Measurements from ENCODE around the gene TNFSF4.

DNA sequence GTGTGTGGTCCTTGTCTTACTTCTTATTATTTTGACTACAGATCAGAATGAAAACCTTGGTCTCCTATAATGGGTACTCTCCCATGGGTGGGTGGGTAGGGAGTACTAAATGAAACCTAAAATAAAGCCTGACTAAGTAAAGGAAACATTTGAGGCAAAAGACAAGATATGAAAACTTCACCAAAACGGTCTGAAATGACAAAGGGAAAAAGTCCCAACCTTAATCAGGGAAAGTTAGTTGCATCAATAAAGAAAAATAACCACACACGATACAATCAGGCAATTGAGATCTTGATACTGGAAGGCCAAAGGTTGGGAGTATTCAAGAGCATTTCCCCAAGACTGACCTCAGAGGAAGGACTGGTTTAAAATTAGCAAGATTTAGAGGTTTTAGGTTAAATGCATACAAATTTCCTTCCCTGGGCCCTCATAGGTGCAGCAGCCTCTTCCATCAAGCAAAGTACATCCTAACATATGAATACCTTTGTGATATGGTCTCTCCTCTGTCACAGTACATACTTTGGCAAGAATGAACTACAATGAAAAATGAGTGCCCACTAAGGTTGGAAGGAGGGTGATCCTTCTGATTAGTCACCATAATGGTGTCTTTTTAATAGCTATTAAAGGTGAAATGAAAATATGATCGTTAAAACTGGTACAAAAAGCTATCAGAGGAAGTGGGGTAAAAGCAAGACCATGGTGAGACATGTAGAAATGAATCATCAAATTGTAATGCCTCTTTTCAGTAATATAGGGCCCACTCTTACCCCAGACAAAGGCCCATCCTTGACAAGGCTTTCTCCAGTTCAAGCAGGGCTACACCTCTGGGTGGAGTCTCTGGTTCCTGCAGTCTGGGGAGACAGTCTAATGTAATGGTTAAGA, 15.3 kb upstream of the TNFSF4 start:
- TF ChIP-seq, protein P1, sequence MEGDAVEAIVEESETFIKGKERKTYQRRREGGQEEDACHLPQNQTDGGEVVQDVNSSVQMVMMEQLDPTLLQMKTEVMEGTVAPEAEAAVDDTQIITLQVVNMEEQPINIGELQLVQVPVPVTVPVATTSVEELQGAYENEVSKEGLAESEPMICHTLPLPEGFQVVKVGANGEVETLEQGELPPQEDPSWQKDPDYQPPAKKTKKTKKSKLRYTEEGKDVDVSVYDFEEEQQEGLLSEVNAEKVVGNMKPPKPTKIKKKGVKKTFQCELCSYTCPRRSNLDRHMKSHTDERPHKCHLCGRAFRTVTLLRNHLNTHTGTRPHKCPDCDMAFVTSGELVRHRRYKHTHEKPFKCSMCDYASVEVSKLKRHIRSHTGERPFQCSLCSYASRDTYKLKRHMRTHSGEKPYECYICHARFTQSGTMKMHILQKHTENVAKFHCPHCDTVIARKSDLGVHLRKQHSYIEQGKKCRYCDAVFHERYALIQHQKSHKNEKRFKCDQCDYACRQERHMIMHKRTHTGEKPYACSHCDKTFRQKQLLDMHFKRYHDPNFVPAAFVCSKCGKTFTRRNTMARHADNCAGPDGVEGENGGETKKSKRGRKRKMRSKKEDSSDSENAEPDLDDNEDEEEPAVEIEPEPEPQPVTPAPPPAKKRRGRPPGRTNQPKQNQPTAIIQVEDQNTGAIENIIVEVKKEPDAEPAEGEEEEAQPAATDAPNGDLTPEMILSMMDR (IDR thresholded peaks at IDR 0.05; ENCODE audit: insufficient read depth, low read depth, low read length), result no peak
- no peak for TF ChIP-seq EZH2 (IDR thresholded peaks at IDR 0.05; ENCODE audit: insufficient read depth, low read length)
